Fibroblast of pulmonary artery (primary cell): ENCODE results near the gene DRD4.

Source experiments
- DNase-seq: peaks from one replicate; pipeline ENCODE4 v3.0.0-alpha.2; 2010; ENCODE audit warnings: low read depth
- H3K4me3 ChIP-seq: replicated peaks from 2 replicates; pipeline ENCODE4 v1.5.1; 2011; ENCODE audit warnings: low read depth, mild to moderate bottlenecking, control low read depth, low read length, moderate library complexity
- TF ChIP-seq, protein P1 (sequence below): IDR thresholded peaks from 2 replicates; pipeline ENCODE4 v1.5.1; 2011; ENCODE audit warnings: mild to moderate bottlenecking, control low read depth, low read length, inconsistent platforms; ENCODE audit errors: missing control alignments

The DRD4 gene

DNA sequence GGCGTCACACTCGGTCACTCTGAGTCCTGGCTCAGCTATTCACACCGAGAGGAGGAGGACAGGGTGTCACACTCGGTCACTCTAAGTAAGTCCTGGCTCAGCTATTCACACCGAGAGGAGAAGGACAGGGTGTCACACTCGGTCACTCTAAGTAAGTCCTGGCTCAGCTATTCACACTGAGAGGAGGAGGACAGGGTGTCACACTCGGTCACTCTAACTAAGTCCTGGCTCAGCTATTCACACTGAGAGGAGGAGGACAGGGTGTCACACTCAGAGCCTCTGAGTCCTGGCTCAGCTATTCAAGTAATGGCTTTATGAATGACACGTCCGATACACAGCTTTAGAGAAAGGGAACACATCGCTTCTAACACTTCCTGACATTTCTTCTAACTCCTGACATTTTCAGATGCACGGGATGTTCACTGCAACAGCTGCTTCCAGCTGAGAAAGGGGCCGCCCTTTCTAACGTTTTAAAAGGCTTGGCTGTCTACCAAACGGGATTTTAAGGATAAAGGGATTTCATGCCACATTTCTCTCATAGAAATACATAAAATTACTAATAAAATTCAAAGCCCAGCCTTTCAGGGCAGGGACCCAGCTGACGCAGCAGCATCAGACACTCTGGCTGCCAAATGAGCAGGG is 28.1 kb downstream of the DRD4 start:
- TF ChIP-seq, protein P1, sequence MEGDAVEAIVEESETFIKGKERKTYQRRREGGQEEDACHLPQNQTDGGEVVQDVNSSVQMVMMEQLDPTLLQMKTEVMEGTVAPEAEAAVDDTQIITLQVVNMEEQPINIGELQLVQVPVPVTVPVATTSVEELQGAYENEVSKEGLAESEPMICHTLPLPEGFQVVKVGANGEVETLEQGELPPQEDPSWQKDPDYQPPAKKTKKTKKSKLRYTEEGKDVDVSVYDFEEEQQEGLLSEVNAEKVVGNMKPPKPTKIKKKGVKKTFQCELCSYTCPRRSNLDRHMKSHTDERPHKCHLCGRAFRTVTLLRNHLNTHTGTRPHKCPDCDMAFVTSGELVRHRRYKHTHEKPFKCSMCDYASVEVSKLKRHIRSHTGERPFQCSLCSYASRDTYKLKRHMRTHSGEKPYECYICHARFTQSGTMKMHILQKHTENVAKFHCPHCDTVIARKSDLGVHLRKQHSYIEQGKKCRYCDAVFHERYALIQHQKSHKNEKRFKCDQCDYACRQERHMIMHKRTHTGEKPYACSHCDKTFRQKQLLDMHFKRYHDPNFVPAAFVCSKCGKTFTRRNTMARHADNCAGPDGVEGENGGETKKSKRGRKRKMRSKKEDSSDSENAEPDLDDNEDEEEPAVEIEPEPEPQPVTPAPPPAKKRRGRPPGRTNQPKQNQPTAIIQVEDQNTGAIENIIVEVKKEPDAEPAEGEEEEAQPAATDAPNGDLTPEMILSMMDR, result no peak
- no peak overlapping the region for H3K4me3 ChIP-seq
- DNase-seq, result no peak

- TF ChIP-seq, protein P1, result no peak
- no peak overlapping the region for H3K4me3 ChIP-seq
- peak; percentile 5 for DNase-seq
Observed at GRCh38 chr11:665704-666281, 28.7 kb downstream of the DRD4 start.

DNA sequence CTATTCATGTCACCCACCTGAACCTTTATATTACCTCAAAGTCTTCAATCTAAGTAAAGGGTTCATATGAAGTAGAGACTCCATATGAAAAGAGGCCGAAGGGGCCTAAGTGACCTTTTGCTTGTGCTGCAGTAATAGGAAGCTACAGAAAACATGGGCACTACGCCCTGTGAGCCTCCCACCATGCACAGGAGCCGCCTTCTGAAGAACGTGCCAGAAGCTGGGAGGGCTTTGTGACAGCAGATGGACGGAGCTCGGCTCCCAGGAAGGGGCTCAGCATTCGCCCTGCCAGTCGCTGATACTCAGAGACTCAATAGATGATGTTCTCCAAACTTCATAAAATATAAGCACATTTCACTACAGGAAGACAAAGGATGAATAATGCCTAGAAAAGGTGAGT is 36.8 kb downstream of the DRD4 start:
- no peak overlapping the region for H3K4me3 ChIP-seq
- TF ChIP-seq, protein P1, result no peak
- DNase-seq, result no peak

GRCh38 chr11:674406-674805 is 37.3 kb downstream of the DRD4 start:
- DNase-seq, result no peak
- H3K4me3 ChIP-seq, result no peak overlapping the region
- TF ChIP-seq, protein P1, result no peak

DNA sequence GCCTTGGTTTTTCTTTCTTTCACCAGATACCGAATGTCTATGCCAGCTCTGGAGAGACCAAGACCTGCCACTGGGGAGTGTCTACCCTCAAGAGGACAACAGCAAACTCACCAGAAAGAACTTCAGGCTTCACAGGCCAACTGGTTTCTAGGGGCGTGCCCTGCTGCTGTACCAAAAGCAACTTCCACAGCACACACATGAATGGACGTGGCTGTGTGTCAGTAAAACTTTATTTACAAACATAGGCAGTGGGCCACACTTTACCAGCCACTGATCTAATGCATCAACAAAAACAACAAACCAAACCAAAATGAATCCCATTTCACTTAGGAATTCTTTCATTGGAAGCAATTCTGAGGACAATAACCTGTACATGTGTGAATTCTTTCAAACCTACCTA is 41.2 kb downstream of the DRD4 start:
- TF ChIP-seq, protein P1, result no peak
- no peak for DNase-seq
- no peak overlapping the region for H3K4me3 ChIP-seq

DNA sequence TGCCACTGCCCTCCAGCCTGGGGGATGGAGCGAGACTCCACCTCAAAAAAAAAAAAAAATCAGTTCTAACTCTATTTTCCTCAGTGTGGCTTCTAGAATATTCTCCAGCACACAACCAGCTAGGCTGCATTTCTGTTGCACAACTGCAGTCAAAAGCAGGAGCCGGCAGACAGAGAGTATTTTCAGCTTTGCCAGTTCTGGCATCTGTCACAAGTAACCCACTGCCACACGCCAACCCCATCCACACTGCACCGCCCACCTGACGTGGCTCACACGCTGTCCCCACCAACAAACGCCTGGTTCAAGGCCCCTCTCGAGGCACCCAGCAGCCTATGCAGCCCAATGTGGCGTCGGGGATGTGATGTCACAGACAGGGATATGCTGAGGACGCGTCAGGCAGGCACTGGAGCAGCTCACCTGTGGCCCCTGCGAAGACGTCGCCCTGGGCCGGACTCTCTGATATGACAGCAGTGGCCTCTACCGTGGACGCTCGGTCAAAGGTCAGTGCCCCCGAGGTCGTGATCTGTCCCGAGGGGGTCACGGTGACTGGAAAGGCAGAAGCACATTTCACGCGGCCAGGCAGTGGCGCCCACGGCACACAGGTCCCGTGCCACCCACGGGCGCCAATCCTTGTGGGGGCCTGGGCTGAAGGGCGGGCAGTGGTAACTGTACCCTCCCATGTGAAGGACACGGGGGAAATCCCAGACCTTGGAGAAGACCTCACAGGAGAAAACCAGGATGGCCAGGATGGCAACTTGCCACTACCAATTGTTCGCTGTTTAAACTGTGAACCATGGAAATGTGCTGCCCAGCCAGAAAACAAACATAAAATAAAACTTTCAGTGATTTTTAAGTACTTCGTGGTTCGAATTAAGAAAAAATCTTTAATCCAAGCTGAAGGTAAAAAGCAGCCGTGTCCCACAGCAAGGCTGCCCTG is 42.5 kb downstream of the DRD4 start:
- no peak overlapping the region for H3K4me3 ChIP-seq
- TF ChIP-seq, protein P1, result no peak
- DNase-seq, result no peak
